Right lobe of liver (tissue), 4 donors: ENCODE measurements around the gene SECISBP2.

ENCODE experiments used
- POLR2A ChIP-seq: fragments of 450-650 bp; IDR thresholded peaks from one replicate; pipeline ENCODE4 v1.6.1; 2017; ENCODE audit warnings: antibody characterized with exemption, mild to moderate bottlenecking
- TF ChIP-seq, protein P1 (sequence below), 4 donors: fragments of 200-600 bp in 3 of 4; fragments of 450-650 bp in 1 of 4; IDR thresholded peaks; one replicate each; pipeline versions ENCODE4 v1.5.1 to v1.8.0; 2016 to 2022; ENCODE audit warnings: antibody characterized with exemption in 4 of 4, mild to moderate bottlenecking in 2 of 4
- donor health status: DM: no; HTN: no; CAD: no.
- donor health status: DM: no; HTN: no; CAD: no.
- donor health status: DM: no; HTN: yes; CAD: no.

DNA sequence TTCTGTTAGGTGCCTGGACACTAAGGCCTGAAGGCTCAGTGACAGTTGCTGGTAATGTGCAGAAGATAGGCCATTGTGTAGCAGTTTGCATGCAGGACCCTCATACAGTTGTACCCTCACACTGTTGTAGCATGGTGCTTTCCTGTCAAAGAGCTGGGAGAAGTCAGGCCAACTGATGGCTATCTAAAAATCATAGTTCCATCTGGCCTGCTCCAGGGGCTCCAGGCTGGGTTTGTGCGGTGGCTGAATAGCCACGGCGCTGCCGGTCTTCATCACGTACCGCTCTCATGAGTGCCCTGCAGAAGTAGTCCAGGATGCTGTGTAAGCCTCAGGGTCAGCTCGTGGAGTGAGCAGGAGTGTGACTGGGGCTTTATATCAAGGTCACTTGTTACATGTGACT, 12.2 kb downstream of the SECISBP2 start:
- TF ChIP-seq, protein P1, sequence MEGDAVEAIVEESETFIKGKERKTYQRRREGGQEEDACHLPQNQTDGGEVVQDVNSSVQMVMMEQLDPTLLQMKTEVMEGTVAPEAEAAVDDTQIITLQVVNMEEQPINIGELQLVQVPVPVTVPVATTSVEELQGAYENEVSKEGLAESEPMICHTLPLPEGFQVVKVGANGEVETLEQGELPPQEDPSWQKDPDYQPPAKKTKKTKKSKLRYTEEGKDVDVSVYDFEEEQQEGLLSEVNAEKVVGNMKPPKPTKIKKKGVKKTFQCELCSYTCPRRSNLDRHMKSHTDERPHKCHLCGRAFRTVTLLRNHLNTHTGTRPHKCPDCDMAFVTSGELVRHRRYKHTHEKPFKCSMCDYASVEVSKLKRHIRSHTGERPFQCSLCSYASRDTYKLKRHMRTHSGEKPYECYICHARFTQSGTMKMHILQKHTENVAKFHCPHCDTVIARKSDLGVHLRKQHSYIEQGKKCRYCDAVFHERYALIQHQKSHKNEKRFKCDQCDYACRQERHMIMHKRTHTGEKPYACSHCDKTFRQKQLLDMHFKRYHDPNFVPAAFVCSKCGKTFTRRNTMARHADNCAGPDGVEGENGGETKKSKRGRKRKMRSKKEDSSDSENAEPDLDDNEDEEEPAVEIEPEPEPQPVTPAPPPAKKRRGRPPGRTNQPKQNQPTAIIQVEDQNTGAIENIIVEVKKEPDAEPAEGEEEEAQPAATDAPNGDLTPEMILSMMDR (IDR thresholded peaks at IDR 0.05), result no peak
- no peak for TF ChIP-seq POLR2A
